GM12878 (cell line): ENCODE measurements around the gene FBXL16. TPM values are rescaled to one million over a fixed set of nuclear protein-coding genes. Genes with fewer than 3 reads are reported as not detected.

Source experiments
- ATAC-seq: fragments of 200-7000 bp; cut with Tn5 transposase; 3 replicates; pipeline ENCODE4 v1.9.1; 2020; ENCODE audit warnings: mild to moderate bottlenecking, moderate library complexity
- BruUV-seq: library from RNA; stranded (reverse); fragments of 400-500 nt; replicated peaks from 2 replicates; lab custom pipeline; 2021; lab: Mats Ljungman, UMichigan
- CTCF ChIA-PET: fragments of 300-600 bp; sonication (Branson Sonifier 250); formaldehyde crosslinking; extraction: SDS; loops from one replicate; lab custom pipeline; 2021; ENCODE audit warnings: inconsistent platforms; lab: Yijun Ruan, JAX
- POLR2A ChIA-PET: fragments of 350-600 bp; formaldehyde crosslinking; extraction: SDS; loops from one replicate; lab custom pipeline; 2021; ENCODE audit warnings: inconsistent platforms; lab: Charles Lee
- RAD21 ChIA-PET: fragments of 300-600 bp; sonication (Branson Sonifier 250); formaldehyde crosslinking; loops from one replicate; lab custom pipeline; 2023; ENCODE audit warnings: antibody characterized with exemption; ENCODE audit not compliant: unreplicated experiment; lab: Charles Lee
- SMC1A ChIA-PET: fragments of 300-600 bp; sonication (Branson Sonifier 250); formaldehyde crosslinking; loops from one replicate; lab custom pipeline; 2023; ENCODE audit not compliant: unreplicated experiment, uncharacterized antibody; lab: Charles Lee
- DNase-seq: peaks from one replicate; pipeline ENCODE4 v3.0.0-alpha.2; 2011; ENCODE audit warnings: low read depth, low spot score
- FAIRE-seq: peaks from 3 replicates; lab custom pipeline; 2011; peaks lifted over from hg19 to GRCh38; lab: Jason Lieb, UNC
- H2AFZ ChIP-seq: 2 replicates; pipeline ENCODE4 v1.6.0; 2011; ENCODE audit warnings: low read depth, low read length, control low read depth; ENCODE audit not compliant: control insufficient read depth
- H3K27ac ChIP-seq: 2 replicates; pipeline ENCODE4 v1.5.1; 2011; ENCODE audit warnings: control low read depth; ENCODE audit not compliant: control insufficient read depth, insufficient read depth
- H3K27me3 ChIP-seq, 2 experiments: replicated peaks in 1 of 2; 2 replicates each; pipeline versions ENCODE4 v1.6.0 to v1.6.1; 2011; ENCODE audit warnings: low read length in 1 of 2; ENCODE audit not compliant: control insufficient read depth in 2 of 2, insufficient read depth in 2 of 2
- H3K36me3 ChIP-seq, 2 experiments: 2 replicates each; pipeline ENCODE4 v1.5.1; 2011; ENCODE audit warnings: low read length in 1 of 2; ENCODE audit not compliant: control insufficient read depth in 2 of 2, insufficient read depth in 2 of 2
- H3K4me1 ChIP-seq: 2 replicates; pipeline ENCODE4 v1.6.1; 2011; ENCODE audit warnings: mild to moderate bottlenecking, low read length, moderate library complexity, mixed read lengths; ENCODE audit not compliant: control insufficient read depth, insufficient read depth
- H3K4me2 ChIP-seq: 2 replicates; pipeline ENCODE4 v1.6.0; 2011; ENCODE audit warnings: control low read depth; ENCODE audit not compliant: control insufficient read depth, insufficient read depth
- H3K4me3 ChIP-seq: fragments of 200-600 bp; sonication (generic); 2 replicates; pipeline ENCODE4 v1.5.1; 2016
- H3K79me2 ChIP-seq: 2 replicates; pipeline ENCODE4 v1.6.0; 2011; ENCODE audit warnings: low read length; ENCODE audit not compliant: control insufficient read depth, insufficient read depth
- H3K9ac ChIP-seq: 2 replicates; pipeline ENCODE4 v1.8.0; 2011; ENCODE audit warnings: low read length, control low read depth, mixed read lengths; ENCODE audit not compliant: control insufficient read depth, insufficient read depth
- H3K9me3 ChIP-seq: replicated peaks from 3 replicates; pipeline ENCODE4 v1.5.1; 2011; ENCODE audit warnings: mild to moderate bottlenecking, low read length; ENCODE audit not compliant: control insufficient read depth, insufficient read depth
- H4K20me1 ChIP-seq: 2 replicates; pipeline ENCODE4 v1.6.0; 2011; ENCODE audit not compliant: control insufficient read depth, insufficient read depth
- BCL3 ChIP-seq: IDR thresholded peaks from 2 replicates; pipeline ENCODE4 v1.6.1; 2011; ENCODE audit warnings: borderline replicate concordance, low read depth, mild to moderate bottlenecking, moderate library complexity, low read length; ENCODE audit not compliant: insufficient read depth, poor library complexity, severe bottlenecking
- IRF3 ChIP-seq: fragments of 450-650 bp; IDR thresholded peaks from 2 replicates; pipeline ENCODE4 v1.6.1; 2014; ENCODE audit warnings: mild to moderate bottlenecking
- IRF5 ChIP-seq: fragments of 450-650 bp; IDR thresholded peaks from 2 replicates; pipeline ENCODE4 v1.6.1; 2017; ENCODE audit warnings: borderline replicate concordance
- NFXL1 ChIP-seq: fragments of 450-650 bp; IDR thresholded peaks from 2 replicates; pipeline ENCODE4 v1.6.1; 2017; ENCODE audit warnings: antibody characterized with exemption, mild to moderate bottlenecking, borderline replicate concordance
- POLR2A ChIP-seq: IDR thresholded peaks from 2 replicates; pipeline ENCODE4 v1.6.1; 2011; ENCODE audit warnings: low read depth, mild to moderate bottlenecking, low read length
- POLR2AphosphoS2 ChIP-seq: IDR thresholded peaks from 2 replicates; pipeline ENCODE4 v1.6.1; 2011; ENCODE audit warnings: low read depth, mild to moderate bottlenecking, low read length, improper control_type of control experiment, moderate library complexity
- RBBP5 ChIP-seq: fragments of 200-600 bp; sonication (generic); conservative IDR thresholded peaks from 2 replicates; pipeline ENCODE4 v1.6.1; 2016
- SUPT20H ChIP-seq: IDR thresholded peaks from 2 replicates; pipeline ENCODE4 v1.6.1; 2011; ENCODE audit warnings: low read depth, mild to moderate bottlenecking, low read length, moderate library complexity, borderline replicate concordance; ENCODE audit not compliant: control insufficient read depth
- WGBS: methylation state at CpG from one replicate; pipeline ENCODE4 v1.1.6; 2016; ENCODE audit warnings: low lambda C conversion rate; ENCODE audit not compliant: insufficient replicate concordance, insufficient coverage; ENCODE audit errors: missing lambda C conversion rate; 5-methylcytosine and 5-hydroxymethylcytosine counted together
- in situ Hi-C: fragments of 300-500 bp; cut with MboI; formaldehyde crosslinking; loops from 9 replicates; pipeline ENCODE4 v1.14.3; 2018; ENCODE audit warnings: mixed read lengths
- intact Hi-C: fragments of 100-400 bp; cut with micrococcal nuclease; formaldehyde crosslinking; loops from one replicate; pipeline ENCODE4 v1.14.2; 2022; ENCODE audit not compliant: unreplicated experiment
- polyA plus RNA-seq, 11 experiments: library from polyadenylated mRNA; depleted of rRNA in 4 of 11; unstranded in 6 of 11; stranded (reverse) in 5 of 11; fragments of >200 nt; fragmentation: Nextera tagmentation in 4 of 11; fragmentation: Illumina TruSeq in 1 of 11; extraction: Ambion mirVana in 4 of 11; extraction: Trizol in 1 of 11; gene quantifications; 1 replicate in 1 of 11; 2 replicates in 10 of 11; pipeline versions ENCODE4 v1.2.1 to v1.2.3, GENCODE V29; 2011 to 2016; ENCODE audit warnings: inconsistent platforms in 2 of 11, missing spikeins in 2 of 11, low read depth in 1 of 11
- total RNA-seq, 4 experiments: library from RNA; depleted of rRNA in 3 of 4; stranded (reverse); fragments of >200 nt in 3 of 4; fragmentation: Illumina TruSeq in 1 of 4; extraction: Trizol in 1 of 4; gene quantifications; 2 replicates each; pipeline versions ENCODE4 v1.2.1 to v1.2.3, GENCODE V29; 2013 to 2021

FBXL16 gene
- total and polyA plus RNA-seq, 10 of the 15 experiments (the other 5 are each of a cell fraction or from before 2014, with no cell fraction given): 0.13 to 1.4 (median 0.24) TPM

GRCh38 chr16:718922-719321 is 13.3 kb upstream of the FBXL16 start (continued):
- TF ChIP-seq NFXL1 (no peak), POLR2AphosphoS2 (no peak)

- in situ Hi-C loops: no loop called here
- POLR2A ChIA-PET: interaction anchor here (0.5 kb wide), 1 partner anchor 25 kb away, joined by 3 read pairs; no protein-coding TSS in a partner anchor
- WGBS: 83% methylated on average over 9 of the region's 9 CpGs
- RAD21 ChIA-PET: no interaction called here
- no peak for TF ChIP-seq IRF5
- TF ChIP-seq POLR2A: no peak
- no peak for TF ChIP-seq NFXL1
- no peak for TF ChIP-seq IRF3
- no peak for TF ChIP-seq RBBP5
- TF ChIP-seq SUPT20H: no peak
- no peak for TF ChIP-seq BCL3
- no peak overlapping the region for H3K27ac ChIP-seq
- SMC1A ChIA-PET: no interaction called here
- H3K4me1 ChIP-seq: peaks cover 10% of the 10 kb centered on the region
- no peaks in the 10 kb centered on the region for H3K27me3 ChIP-seq
- no peak overlapping the region for H3K9ac ChIP-seq
- CTCF ChIA-PET: no interaction called here
- intact Hi-C loops: no loop called here
- H3K9me3 ChIP-seq: no peaks in the 10 kb centered on the region
- FAIRE-seq (no peak), DNase-seq (no peak), ATAC-seq (no peak)
- H3K4me3 ChIP-seq: no peak overlapping the region
- no peak overlapping the region for H2AFZ ChIP-seq
- no peaks in the 10 kb centered on the region; the same call in 1 of the 2 replicates for H3K79me2 ChIP-seq
- H3K4me2 ChIP-seq: no peak overlapping the region
- H4K20me1 ChIP-seq: 0 out of 2 replicates have a peak, but pooled peaks cover 2% of the 10 kb centered on the region
- no peaks in the 10 kb centered on the region for H3K36me3 ChIP-seq
- no TSS peak for BruUV-seq
These were observed 12.8 kb upstream of the FBXL16 start for GRCh38 chr16:718389-718788.
